Measurements from ENCODE around the gene RNF141.

The RNF141 gene

DNA sequence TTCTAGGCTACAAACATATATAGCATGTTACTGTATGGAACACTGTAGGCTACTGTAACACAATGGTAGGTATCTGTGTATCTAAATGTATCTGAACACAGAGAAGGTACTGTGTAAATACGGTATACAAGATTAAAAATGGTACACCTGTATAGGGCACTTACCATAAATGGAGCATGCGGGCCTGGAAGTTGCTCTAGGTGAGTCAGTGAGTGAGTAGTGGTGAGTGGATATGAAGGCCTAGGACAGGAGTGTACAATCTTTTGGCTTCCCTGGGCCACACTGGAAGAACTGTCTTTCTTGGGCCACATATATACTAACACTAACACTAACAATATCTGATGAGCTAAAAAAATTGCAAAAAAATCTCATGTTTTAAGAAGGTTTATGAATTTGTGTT, 21.4 kb downstream of the RNF141 start:
- no peak for FAIRE-seq

DNA sequence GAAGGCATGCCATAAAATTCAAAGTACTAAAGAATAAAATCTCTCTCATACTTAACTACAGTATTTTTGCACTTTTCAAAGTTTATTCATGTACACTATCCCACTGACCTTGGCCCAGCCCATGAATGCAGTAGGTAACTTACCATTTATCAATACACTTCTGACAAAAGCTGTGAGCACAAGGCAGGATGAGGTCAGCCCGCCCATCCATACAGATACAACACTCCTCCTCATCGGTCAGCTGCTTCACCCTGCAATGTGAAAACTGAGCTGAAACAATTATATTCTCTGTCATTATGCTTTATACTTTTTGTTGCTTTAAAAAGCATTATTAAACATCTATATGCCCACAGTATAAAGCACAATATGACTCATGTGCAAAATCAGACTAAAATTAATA, 22.1 kb downstream of the RNF141 start:
- no peak for FAIRE-seq

- no peak for FAIRE-seq
Observed at GRCh38 chr11:10518123-10518522, 22.9 kb downstream of the RNF141 start.

- FAIRE-seq, result no peak
Observed at GRCh38 chr11:10515418-10515817, 25.6 kb downstream of the RNF141 start.

DNA sequence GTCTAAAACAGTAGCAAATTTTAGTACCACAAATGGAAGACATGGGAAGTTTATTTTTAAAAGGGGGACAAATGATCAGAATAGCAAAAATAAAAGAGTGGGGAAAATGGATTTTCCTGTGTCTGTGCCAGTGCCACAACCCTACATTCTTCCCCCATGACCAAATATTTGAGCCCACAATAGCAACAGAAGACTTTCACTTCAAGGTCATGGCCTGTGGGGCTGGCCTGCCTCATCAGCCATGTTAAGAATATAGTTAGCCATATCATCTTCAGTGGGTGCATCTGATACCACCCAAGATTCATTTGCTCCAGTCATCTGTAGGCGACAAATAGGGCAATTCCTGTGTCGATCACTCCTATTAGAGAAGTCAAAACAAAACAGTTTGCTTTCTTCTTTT, 26.3 kb downstream of the RNF141 start:
- FAIRE-seq, result no peak

DNA sequence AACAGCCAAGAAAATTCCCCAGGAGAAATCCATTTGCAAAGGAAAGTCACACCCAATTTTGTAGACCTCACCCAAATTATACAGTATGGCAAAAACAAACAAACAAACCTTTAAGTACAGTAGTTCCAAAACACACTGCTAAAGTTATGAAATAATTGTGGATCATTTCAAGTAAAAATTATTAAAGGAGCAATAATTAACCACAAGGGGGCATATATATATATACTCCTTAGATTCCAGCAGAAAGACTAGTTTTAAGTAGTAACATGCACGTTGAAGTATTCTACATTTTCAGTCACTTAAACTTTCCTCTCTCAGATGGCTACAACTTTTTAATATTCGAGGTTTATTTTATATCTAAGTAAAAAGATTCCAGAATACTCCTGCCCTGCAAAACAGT, 26.8 kb downstream of the RNF141 start:
- no peak for FAIRE-seq

DNA sequence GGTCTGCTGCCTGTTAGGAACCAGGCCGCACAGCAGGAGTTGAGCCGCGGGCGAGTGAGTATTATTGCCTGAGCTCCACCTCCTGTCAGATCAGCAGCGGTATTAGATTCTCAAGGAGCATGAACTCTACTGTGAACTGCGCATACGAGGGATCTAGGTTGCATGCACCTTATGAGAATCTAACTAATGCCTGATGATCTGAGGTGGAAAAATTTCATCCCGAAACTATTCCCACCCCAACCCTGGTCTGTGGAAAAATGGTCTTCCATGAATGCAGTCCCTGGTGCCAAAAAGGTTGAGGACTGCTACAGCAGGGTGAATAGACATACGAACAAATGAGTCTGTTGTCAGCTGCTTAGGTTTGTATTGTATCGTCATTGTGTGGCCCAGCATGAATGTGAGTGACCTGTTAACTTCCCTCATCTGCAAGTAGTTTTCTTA, 29.8 kb downstream of the RNF141 start:
- no peak for FAIRE-seq

DNA sequence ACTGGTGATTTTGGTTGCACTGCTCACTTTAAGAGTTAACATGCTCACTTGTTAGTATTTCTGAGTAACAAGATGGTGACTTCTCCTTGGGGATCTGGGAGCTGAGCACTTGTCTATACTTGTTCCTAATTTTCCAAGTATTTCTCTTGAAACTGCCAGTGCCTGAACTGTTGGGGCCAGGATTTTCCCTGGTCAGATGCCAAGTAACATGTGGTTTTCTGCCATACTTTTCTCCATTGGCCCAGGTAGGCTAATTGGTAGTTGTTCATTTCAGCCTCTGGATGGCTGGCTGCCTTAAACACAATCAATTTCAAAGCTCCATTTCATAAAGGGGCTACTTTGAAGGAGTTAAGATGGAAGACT, 35.0 kb downstream of the RNF141 start:
- no peak for FAIRE-seq

DNA sequence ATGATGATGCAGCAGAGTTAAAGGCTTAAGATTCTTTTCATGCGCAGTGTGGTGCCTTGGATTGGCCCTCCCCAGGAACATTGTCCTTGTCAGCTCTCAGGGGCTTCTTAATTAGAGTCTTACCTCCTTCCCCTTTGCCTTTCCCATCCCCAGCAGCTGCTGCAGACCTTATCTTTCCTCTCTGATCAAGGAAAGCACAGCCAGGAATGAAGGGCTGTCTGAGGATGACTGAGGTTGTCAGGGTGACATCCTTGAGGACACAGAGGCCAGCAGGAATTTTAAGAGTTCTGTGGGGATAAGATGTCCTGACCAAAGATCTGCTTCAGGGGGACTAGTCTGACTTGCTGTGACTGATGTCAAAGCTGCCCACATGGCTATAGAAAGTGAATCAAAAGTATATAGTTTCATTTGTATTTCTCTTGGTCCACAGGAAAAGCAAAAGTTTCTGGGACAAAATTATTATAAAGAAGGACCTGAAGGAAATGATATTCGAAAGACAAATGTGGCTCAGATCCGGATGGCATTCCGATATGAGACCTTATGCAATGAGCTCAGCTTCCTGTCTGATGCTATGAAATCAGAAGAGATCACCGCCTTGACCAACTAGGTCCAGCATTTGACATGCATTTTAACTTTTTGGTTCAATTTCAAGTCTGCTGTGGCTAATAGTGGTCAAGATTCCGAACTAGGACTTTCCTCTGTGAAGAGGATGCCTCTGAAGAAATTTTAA, 35.5 kb downstream of the RNF141 start:
- FAIRE-seq, result no peak

- no peak for FAIRE-seq
Observed at GRCh38 chr11:10504490-10504889, 36.5 kb downstream of the RNF141 start.

GRCh38 chr11:10503777-10504480, 37.1 kb downstream of the RNF141 start:
- FAIRE-seq, result no peak

- no peak for FAIRE-seq
Observed at GRCh38 chr11:10503221-10503620, 37.8 kb downstream of the RNF141 start.

- FAIRE-seq, result no peak
Observed at GRCh38 chr11:10502770-10503169, 38.2 kb downstream of the RNF141 start.

GRCh38 chr11:10502065-10502680, 38.8 kb downstream of the RNF141 start:
- FAIRE-seq, result no peak

DNA sequence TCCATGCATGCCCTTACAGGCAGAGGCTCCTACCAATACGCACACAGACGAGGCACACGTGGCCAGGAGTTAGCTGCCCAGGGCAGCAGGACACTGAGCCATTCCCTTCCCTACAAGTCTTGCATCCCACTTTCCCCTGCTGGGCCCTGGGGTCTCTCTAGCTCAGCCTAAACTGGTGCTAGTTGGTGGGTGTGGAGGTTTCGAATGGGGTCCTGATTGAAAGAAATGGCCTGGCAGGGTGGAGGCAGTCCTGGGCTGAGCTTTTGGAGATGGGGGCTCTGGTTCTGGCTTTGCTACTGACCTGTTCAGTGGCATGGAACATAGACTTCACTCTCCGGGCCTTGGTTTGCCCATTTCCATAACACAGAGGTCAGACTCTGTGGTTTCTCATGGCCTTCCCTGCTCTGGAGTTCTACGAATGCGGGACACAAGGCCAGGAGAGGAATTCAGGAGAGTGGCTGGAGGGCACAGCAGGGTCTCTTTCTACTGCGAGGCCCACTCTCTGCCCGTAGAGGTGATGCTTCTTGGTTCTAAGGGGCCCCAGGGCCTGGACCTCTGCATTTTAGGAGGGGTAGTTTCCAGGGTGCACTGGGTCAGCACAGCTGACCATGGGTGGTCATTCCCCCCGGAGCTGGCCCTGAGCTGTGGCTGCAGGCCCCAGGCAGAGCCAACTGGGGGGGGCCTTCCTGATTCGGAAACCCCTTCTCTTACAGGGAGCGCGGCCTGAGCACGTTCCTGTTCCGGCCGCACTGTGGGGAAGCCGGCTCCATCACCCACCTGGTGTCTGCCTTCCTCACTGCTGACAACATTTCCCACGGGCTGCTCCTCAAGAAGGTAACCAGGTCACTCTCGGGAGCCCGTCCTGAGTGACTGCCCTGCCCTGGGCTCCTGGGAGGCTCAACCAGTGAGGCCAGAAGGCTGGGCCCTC, 40.0 kb downstream of the RNF141 start:
- no peak for FAIRE-seq

- no peak for FAIRE-seq
Observed at GRCh38 chr11:10499874-10500601, 40.9 kb downstream of the RNF141 start.

GRCh38 chr11:10499452-10499851, 41.5 kb downstream of the RNF141 start:
- FAIRE-seq, result no peak

DNA sequence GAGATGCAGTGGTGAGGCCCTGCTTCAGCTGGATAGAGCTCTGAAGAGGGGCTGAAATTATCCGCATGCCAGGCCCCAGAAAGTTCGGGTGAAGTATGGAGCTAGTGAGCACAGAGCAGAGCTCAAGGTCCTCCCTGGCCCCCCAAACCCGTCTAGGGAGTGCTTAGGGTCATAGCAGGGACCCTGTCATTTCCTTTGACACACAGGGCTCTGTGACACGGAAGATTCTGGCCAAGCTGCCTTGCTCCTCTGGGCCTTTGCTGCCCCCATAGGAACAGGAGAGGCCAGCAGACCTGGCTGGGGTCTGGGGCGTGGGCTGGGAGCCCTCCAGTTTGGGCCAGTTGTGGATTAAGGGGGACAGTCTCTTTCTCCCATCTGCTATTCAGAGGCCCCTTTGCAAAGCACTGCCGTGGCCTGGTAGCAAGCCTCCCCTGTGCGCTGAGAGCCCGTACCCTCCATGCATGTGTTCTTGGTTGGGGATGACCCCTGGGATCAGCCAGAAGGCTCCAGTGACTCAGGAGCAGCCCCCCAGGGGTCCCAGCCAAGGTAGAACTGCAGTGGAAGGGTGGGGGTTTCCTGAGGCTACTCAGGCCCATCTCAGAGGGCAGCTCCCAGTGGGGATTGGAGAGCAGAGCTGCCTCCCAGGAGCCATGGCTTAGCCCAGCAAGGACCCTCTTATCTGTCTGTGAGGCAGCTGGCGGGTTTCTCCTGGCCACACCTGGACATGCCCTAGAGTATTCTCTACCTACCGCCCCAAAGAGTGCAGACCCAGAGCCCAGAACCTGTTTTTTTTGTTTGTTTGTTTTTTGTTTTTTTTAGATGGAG, 42.3 kb downstream of the RNF141 start:
- no peak for FAIRE-seq

GRCh38 chr11:10498022-10498400, 43.0 kb downstream of the RNF141 start:
- FAIRE-seq, result no peak

DNA sequence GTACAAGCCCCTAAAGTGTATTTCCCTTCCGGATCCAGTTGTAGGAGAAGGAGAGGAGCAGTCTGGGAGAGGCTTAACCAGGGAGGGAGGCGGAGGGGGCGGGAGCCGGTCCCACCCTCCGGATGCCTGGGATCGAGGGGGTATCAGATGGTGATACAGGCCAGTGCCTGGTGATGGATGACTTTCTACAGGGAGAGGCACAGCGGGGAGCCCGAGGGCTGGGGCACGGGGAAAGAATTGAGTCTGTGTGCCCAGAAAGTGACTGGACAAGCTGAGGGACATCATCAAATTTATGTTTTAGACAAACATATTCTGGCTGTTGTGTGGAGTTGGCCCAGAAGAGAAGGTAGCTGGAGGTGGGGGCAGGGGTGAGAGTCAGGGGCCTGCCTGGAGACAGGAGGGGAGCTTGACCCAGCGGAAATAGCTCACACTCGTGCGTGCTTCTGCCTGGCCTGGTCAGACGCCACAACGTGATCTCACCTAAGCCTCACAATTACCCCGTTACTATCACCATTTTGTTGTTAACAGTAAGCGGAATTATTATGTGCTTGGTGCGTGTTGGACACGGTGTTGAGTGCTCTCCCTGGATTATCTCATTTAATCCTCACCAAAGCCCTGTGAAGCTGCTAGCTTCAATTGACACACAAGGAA, 43.5 kb downstream of the RNF141 start:
- no peak for FAIRE-seq

Data from G401.6 (cell line).